ENCODE results near the gene ZBTB16. TPM values are rescaled to one million over a fixed set of nuclear protein-coding genes. Genes with fewer than 3 reads are reported as not detected.

ZBTB16 gene
- total and polyA plus RNA-seq, 2 donors (not counting 3 experiments of a cell fraction or from before 2014, with no cell fraction given) = 9.8 to 20.3 TPM

DNA sequence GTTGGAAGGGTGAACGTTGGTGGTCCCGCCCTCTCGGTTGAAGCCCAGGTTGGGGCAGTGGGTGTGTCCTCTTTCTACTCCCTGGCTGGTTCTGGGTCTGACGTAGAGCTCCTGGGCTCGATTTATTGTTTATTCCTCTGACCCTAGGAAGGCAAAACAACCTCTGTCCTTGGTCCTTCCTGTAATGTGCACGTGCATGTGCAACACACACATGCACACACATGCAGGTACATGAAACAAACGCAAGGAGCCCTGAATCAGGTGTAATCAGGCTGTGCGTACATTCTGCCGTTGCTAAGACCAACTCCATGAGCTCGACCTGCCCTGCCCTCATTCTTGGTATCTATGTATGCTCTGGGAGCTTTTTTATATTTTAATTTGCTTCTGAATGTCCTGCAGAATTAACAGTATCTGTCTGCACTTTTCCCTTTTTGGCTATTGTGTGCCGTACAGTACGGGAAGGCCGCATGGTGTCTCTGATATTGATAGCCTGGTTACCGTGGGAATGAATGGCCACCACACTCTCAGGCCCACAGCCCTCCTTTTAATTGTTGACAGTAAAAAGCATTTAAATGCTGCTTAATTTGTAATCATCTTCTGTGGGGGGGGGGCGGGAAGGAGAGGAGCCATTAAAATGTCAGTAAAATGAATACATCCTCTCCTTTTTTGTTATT is 170.7 kb downstream of the ZBTB16 start:
- FAIRE-seq (no peak), DNase-seq (ENCODE audit: low read depth, low spot score) (no peak)
- ChIA-PET POLR2A (interaction anchor here (0.8 kb wide), 1 partner anchor 11 kb away, joined by 3 read pairs; no protein-coding TSS in a partner anchor), CTCF (interaction anchor here (1.0 to 2.5 kb wide), 2 partner anchors 20 to 31 kb away, joined by 3 to 11 read pairs; no protein-coding TSS in a partner anchor)
- Histone ChIP-seq H4K20me1 (replicated peaks; ENCODE audit: control insufficient read depth, extremely low read depth, insufficient read depth, low read length) (no peaks in the 10 kb centered on the region), H2AFZ (ENCODE audit: low read depth, low read length) (no peak overlapping the region), H3K27me3 (ENCODE audit: control insufficient read depth in 2 of 2, insufficient read depth in 2 of 2, low read length in 2 of 2) (peaks cover 0 to 2% of the 10 kb centered on the region in 2 experiments), H3K79me2 (ENCODE audit: control insufficient read depth, insufficient read depth, low read length) (no peaks in the 10 kb centered on the region), H3K4me3 (replicated peaks in 1 of 3; ENCODE audit: insufficient read depth in 1 of 3, low read depth in 1 of 3, low read length in 3 of 3) (no peak overlapping the region), H3K36me3 (ENCODE audit: control insufficient read depth in 2 of 2, extremely low read depth in 1 of 2, insufficient read depth in 2 of 2, low read length in 2 of 2) (no peaks in the 10 kb centered on the region), H3K9me3 (replicated peaks; ENCODE audit: control insufficient read depth, insufficient read depth, low read length) (no peaks in the 10 kb centered on the region), H3K9ac (replicated peaks; ENCODE audit: extremely low read depth, insufficient read depth, low read length) (no peak overlapping the region), H3K27ac (ENCODE audit: insufficient read depth, low read depth, low read length) (no peak overlapping the region), H3K9me1 (replicated peaks; ENCODE audit: control insufficient read depth, extremely low read depth, insufficient read depth, low read length) (no peaks in the 10 kb centered on the region), H3K4me1 (ENCODE audit: control insufficient read depth, extremely low read depth, insufficient read depth, low read length) (no peaks in the 10 kb centered on the region), H3K4me2 (ENCODE audit: insufficient read depth, low read length) (no peak overlapping the region)
- dilution Hi-C loops (cut with MboI; ENCODE audit: extremely low pct_ligation_motif_present, low sequenced_read_pairs) = no loop called here
- TF ChIP-seq, protein P1, sequence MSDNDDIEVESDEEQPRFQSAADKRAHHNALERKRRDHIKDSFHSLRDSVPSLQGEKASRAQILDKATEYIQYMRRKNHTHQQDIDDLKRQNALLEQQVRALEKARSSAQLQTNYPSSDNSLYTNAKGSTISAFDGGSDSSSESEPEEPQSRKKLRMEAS (IDR thresholded peaks at IDR 0.05; ENCODE audit: insufficient read depth, insufficient read length) = no peak
- TF ChIP-seq, protein P2, sequence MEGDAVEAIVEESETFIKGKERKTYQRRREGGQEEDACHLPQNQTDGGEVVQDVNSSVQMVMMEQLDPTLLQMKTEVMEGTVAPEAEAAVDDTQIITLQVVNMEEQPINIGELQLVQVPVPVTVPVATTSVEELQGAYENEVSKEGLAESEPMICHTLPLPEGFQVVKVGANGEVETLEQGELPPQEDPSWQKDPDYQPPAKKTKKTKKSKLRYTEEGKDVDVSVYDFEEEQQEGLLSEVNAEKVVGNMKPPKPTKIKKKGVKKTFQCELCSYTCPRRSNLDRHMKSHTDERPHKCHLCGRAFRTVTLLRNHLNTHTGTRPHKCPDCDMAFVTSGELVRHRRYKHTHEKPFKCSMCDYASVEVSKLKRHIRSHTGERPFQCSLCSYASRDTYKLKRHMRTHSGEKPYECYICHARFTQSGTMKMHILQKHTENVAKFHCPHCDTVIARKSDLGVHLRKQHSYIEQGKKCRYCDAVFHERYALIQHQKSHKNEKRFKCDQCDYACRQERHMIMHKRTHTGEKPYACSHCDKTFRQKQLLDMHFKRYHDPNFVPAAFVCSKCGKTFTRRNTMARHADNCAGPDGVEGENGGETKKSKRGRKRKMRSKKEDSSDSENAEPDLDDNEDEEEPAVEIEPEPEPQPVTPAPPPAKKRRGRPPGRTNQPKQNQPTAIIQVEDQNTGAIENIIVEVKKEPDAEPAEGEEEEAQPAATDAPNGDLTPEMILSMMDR (IDR thresholded peaks at IDR 0.05; ENCODE audit: extremely low read depth in 1 of 2, insufficient read depth in 1 of 2, low read depth in 1 of 2, low read length in 2 of 2) = no peak
- no peak for TF ChIP-seq POLR2A (IDR thresholded peaks at IDR 0.05; ENCODE audit: low read depth, low read length)
- TF ChIP-seq MYC (IDR thresholded peaks at IDR 0.05; ENCODE audit: low read depth, low read length) = no peak
- TF ChIP-seq GATA2 (IDR thresholded peaks at IDR 0.05; ENCODE audit: insufficient read depth, insufficient read length, low read depth, low read length) = no peak
- no peak for TF ChIP-seq JUN (IDR thresholded peaks at IDR 0.05; ENCODE audit: borderline replicate concordance, insufficient read depth, insufficient read length, low read depth)
- TF ChIP-seq EZH2 (IDR thresholded peaks at IDR 0.05; ENCODE audit: borderline replicate concordance, low read depth, low read length, severe bottlenecking) = no peak
- no peak for TF ChIP-seq POLR2AphosphoS5 (IDR thresholded peaks at IDR 0.05; ENCODE audit: insufficient read depth, low read depth, low read length)
- no peak for TF ChIP-seq FOS (IDR thresholded peaks at IDR 0.05; ENCODE audit: borderline replicate concordance, insufficient read depth, low read length)
- intact Hi-C loops (cut with micrococcal nuclease) = no loop called here
- no TSS peak for BruUV-seq (replicated peaks)

Measured in endothelial cell of umbilical vein (primary cell).